SW 1271 (cell line): ENCODE data around the gene DTNBP1.

Experiments used
- DNase-seq, 2 experiments: peaks; one replicate each; lab custom pipeline; 2025; lab: John Stamatoyannopoulos, UW

Gene DTNBP1

GRCh38 chr6:15533379-15534026 lies 129.3 kb downstream of the DTNBP1 start:
- DNase-seq = no peak

GRCh38 chr6:15531973-15532372 lies 130.9 kb downstream of the DTNBP1 start:
- no peak for DNase-seq

- DNase-seq = no peak
Observed at GRCh38 chr6:15530411-15530810, 132.4 kb downstream of the DTNBP1 start.

- DNase-seq = no peak
Observed at GRCh38 chr6:15528870-15529269, 134.0 kb downstream of the DTNBP1 start.

GRCh38 chr6:15527838-15528617 lies 134.8 kb downstream of the DTNBP1 start:
- DNase-seq = no peak

- DNase-seq = no peak
Observed at GRCh38 chr6:15526212-15526701, 136.6 kb downstream of the DTNBP1 start.

- DNase-seq = no peak
Observed at GRCh38 chr6:15524861-15525401, 137.9 kb downstream of the DTNBP1 start.

- DNase-seq = no peak
Observed at GRCh38 chr6:15523679-15524630, 138.9 kb downstream of the DTNBP1 start.

- DNase-seq = no peak
Observed at GRCh38 chr6:15522856-15523529, 139.8 kb downstream of the DTNBP1 start.

GRCh38 chr6:15522427-15522826 lies 140.4 kb downstream of the DTNBP1 start:
- DNase-seq = no peak

GRCh38 chr6:15522026-15522425 lies 140.8 kb downstream of the DTNBP1 start:
- DNase-seq = no peak

- DNase-seq = no peak
Observed at GRCh38 chr6:15521582-15521981, 141.2 kb downstream of the DTNBP1 start.

- no peak for DNase-seq
Observed at GRCh38 chr6:15520626-15521203, 142.1 kb downstream of the DTNBP1 start.

- DNase-seq = no peak
Observed at GRCh38 chr6:15519681-15520080, 143.1 kb downstream of the DTNBP1 start.

- DNase-seq = no peak
Observed at GRCh38 chr6:15518878-15519277, 143.9 kb downstream of the DTNBP1 start.

GRCh38 chr6:15518057-15518456 lies 144.8 kb downstream of the DTNBP1 start:
- no peak for DNase-seq

- no peak for DNase-seq
Observed at GRCh38 chr6:15517600-15517999, 145.2 kb downstream of the DTNBP1 start.

GRCh38 chr6:15516923-15517560 lies 145.8 kb downstream of the DTNBP1 start:
- no peak for DNase-seq

- no peak for DNase-seq
Observed at GRCh38 chr6:15516378-15516777, 146.4 kb downstream of the DTNBP1 start.

- no peak for DNase-seq
Observed at GRCh38 chr6:15515660-15516375, 147.0 kb downstream of the DTNBP1 start.
